ENCODE data around the gene GAL3ST1. TPM values are rescaled to one million over a fixed set of nuclear protein-coding genes. Genes with fewer than 3 reads are reported as not detected.

GAL3ST1 gene
- total RNA-seq, 3 donors from 2014 or later (not counting 1 experiment from before 2014, with no cell fraction given) = not detected

DNA sequence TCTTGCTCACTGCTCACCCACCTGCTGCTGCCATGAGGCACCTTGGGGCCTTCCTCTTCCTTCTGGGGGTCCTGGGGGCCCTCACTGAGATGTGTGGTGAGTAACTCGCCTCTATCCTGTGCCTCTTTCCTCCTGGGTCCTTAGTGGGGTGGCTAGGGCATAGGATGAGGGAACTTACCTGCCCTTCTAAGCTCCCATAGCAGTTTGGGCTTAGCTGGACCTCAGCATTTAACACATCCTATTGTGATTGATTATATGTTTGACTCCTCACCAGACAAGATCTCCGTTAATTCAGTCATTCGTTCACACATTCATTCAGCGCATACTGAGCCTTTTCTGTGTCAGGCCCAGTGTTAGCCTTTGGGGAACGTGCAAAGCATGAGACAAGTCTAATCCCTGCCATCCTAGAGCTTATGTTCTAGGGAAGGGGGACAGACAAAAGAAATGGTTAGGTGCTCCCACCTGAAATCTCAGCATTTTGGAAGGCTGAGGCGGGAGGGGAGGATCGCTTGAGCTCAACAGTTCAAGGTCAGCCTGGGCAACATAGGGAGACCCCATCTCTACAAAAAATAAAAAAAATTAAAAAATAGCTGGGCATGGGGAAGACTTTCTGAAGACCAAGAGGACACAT, 33.0 kb upstream of the GAL3ST1 start:
- intact Hi-C loops (cut with micrococcal nuclease) = no loop called here
- H3K4me1 Mint-ChIP-seq = peaks cover 13 to 27% of the 10 kb centered on the region in 2 donors
- no peak for DNase-seq

DNA sequence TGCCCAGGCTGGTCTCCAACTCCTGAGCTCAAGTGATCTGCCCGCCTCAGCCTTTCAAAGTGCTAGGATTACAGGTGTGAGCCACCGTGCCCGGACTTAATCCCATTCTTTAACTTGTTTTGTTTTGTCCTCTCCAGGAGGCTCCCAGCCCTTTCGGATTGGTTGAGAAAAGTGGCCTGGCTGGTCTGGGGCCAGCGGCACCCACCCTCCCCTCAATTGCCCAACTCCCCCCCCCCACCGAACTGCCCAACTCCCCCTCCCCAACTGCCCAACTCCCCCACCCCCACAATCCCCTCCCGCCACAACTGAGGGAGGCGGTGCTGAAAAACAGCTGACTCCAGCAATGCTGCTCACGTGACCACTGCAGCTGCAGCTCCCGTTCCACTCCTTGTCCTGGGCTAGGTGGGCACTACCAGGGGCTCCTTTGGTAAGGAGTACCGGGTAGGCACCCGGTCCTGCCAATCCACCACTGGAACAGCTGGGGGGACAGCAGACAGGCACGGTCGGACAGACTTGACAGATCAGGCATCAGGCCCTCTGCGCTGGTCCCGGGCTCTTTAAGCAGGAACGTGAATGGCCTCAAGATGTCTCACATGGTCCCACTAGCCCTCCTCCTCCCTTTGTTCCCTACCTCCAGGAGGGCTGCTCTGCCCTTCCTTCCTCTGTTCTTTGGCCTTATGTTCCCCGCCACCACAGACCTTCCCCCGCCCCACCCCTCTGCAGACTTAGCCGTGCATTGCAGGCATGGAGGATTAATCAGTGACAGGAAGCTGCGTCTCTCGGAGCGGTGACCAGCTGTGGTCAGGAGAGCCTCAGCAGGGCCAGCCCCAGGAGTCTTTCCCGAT, 32.2 kb upstream of the GAL3ST1 start, which contains the start of gene TCN2:
Gene TCN2 (plus strand): TSS at position 720 of the 845 bp plus-strand sequence. CDS start 158 bp downstream, outside the sequence.
- Mint-ChIP-seq H3K4me3 (peak within 1 kb of the TSS; percentile 75), H3K4me1 (peaks cover 13 to 27% of the 10 kb centered on the region in 2 donors), H3K9me3 (no peaks in the 10 kb centered on the region), H3K36me3 (no peaks in the 10 kb centered on the region), H3K27me3 (ENCODE audit: low read depth in 2 of 2) (peaks cover 0 to 7% of the 10 kb centered on the region in 2 donors), H3K27ac (peak within 1 kb of the TSS in 1 of 2 donors; percentile 86)
- 6% methylated on average over 22 of the region's 24 CpGs for WGBS (ENCODE audit: insufficient coverage)
- H3K36me3 ChIP-seq (ENCODE audit: control insufficient read depth, insufficient read depth, low read length) = no peaks in the 10 kb centered on the region
- intact Hi-C loops (cut with micrococcal nuclease) = no loop called here
- TF ChIP-seq, protein P1, sequence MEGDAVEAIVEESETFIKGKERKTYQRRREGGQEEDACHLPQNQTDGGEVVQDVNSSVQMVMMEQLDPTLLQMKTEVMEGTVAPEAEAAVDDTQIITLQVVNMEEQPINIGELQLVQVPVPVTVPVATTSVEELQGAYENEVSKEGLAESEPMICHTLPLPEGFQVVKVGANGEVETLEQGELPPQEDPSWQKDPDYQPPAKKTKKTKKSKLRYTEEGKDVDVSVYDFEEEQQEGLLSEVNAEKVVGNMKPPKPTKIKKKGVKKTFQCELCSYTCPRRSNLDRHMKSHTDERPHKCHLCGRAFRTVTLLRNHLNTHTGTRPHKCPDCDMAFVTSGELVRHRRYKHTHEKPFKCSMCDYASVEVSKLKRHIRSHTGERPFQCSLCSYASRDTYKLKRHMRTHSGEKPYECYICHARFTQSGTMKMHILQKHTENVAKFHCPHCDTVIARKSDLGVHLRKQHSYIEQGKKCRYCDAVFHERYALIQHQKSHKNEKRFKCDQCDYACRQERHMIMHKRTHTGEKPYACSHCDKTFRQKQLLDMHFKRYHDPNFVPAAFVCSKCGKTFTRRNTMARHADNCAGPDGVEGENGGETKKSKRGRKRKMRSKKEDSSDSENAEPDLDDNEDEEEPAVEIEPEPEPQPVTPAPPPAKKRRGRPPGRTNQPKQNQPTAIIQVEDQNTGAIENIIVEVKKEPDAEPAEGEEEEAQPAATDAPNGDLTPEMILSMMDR (IDR thresholded peaks at IDR 0.05) = no peak
- ATAC-seq (peak; percentile 69 to 77 (median 73)), DNase-seq (peak; percentile 29 to 50)
- H3K4me1 ChIP-seq (ENCODE audit: control insufficient read depth, insufficient read depth, low read length) = peaks cover 47% of the 10 kb centered on the region
- H3K27ac ChIP-seq (ENCODE audit: low read length) = no peak within 1 kb of the TSS
- H3K27me3 ChIP-seq (ENCODE audit: control insufficient read depth, insufficient read depth, low read length) = no peaks in the 10 kb centered on the region
- H3K9me3 ChIP-seq (ENCODE audit: control insufficient read depth, insufficient read depth, low read length) = no peaks in the 10 kb centered on the region
- H3K4me3 ChIP-seq (ENCODE audit: low read length) = peak within 1 kb of the TSS; percentile 50

More for the DNA sequence above, 33.0 kb upstream of the GAL3ST1 start:
- TF ChIP-seq, protein P1 (IDR thresholded peaks at IDR 0.05) = no peak
- Mint-ChIP-seq H3K36me3 (no peaks in the 10 kb centered on the region), H3K9me3 (no peaks in the 10 kb centered on the region), H3K4me3 (peak overlapping the region; percentile 75), H3K27me3 (ENCODE audit: low read depth in 2 of 2) (peaks cover 0 to 7% of the 10 kb centered on the region in 2 donors), H3K27ac (peak overlapping the region in 1 of 2 donors; percentile 86)
- Histone ChIP-seq H3K4me1 (ENCODE audit: control insufficient read depth, insufficient read depth, low read length) (peaks cover 47% of the 10 kb centered on the region), H3K27me3 (ENCODE audit: control insufficient read depth, insufficient read depth, low read length) (no peaks in the 10 kb centered on the region), H3K27ac (ENCODE audit: low read length) (no peak overlapping the region), H3K9me3 (ENCODE audit: control insufficient read depth, insufficient read depth, low read length) (no peaks in the 10 kb centered on the region), H3K4me3 (ENCODE audit: low read length) (peak overlapping the region; percentile 50), H3K36me3 (ENCODE audit: control insufficient read depth, insufficient read depth, low read length) (no peaks in the 10 kb centered on the region)
- WGBS (ENCODE audit: insufficient coverage) = 86% methylated on average over 6 of the region's 7 CpGs
- no peak for ATAC-seq

DNA sequence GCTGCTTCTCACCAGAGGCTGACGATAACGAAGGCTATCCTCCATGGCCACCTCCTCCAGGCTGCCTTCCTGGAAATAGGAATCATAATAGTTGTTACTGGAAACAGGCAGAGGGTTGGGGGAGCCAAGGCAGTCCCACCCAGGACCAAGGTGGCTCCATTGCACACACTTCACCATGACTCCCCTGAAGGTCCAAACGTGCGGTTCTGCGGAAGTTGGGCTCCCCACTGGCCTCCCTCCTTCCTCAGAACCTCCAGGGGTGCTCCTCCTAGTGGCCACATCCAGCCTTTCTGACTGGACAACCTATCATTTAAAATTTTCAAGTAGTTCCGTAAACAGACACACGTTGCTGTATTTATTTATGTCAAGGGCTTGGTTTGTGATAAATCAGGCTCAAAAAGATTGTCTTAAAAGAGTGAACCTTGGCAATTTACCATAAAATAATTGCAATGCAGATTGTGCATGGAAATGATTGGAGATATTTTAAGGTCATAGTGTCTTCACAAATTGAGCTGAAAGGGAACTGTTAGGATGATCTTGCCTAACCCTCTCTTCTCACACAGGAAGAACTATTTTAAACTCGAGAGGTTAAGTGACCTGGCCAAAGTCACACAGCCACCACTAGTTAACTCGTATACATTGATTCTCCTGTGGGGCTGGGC, 31.1 kb upstream of the GAL3ST1 start:
- peak; percentile 60 to 67 (median 67) for ATAC-seq
- H3K4me1 Mint-ChIP-seq = peaks cover 13 to 27% of the 10 kb centered on the region in 2 donors

More for the DNA sequence above, 31.1 kb upstream of the GAL3ST1 start:
- Histone ChIP-seq H3K36me3 (ENCODE audit: control insufficient read depth, insufficient read depth, low read length) (no peaks in the 10 kb centered on the region), H3K4me3 (ENCODE audit: low read length) (no peak overlapping the region), H3K27me3 (ENCODE audit: control insufficient read depth, insufficient read depth, low read length) (no peaks in the 10 kb centered on the region), H3K9me3 (ENCODE audit: control insufficient read depth, insufficient read depth, low read length) (no peaks in the 10 kb centered on the region), H3K27ac (ENCODE audit: low read length) (no peak overlapping the region), H3K4me1 (ENCODE audit: control insufficient read depth, insufficient read depth, low read length) (peaks cover 47% of the 10 kb centered on the region)
- intact Hi-C loops (cut with micrococcal nuclease) = no loop called here
- Mint-ChIP-seq H3K4me3 (peak overlapping the region; percentile 75), H3K9me3 (no peaks in the 10 kb centered on the region), H3K36me3 (no peaks in the 10 kb centered on the region), H3K27me3 (ENCODE audit: low read depth in 2 of 2) (peaks cover 0 to 7% of the 10 kb centered on the region in 2 donors), H3K27ac (peak overlapping the region in 1 of 2 donors; percentile 27)
- whole genome bisulfite sequencing (ENCODE audit: insufficient coverage) = 38% methylated on average over 7 of the region's 9 CpGs
- TF ChIP-seq, protein P1 (IDR thresholded peaks at IDR 0.05) = peak; percentile 77
- DNase-seq = peak in 1 of 2 donors; percentile 64

Data from natural killer cell (primary cell).